Neural cell (in vitro differentiated cells): ENCODE measurements around the gene BCL6. TPM values are rescaled to one million over a fixed set of nuclear protein-coding genes. Genes with fewer than 3 reads are reported as not detected.

Source experiments
- H2AFZ ChIP-seq: fragments of 200-600, 300-800 bp; sonication (generic), shearing (Covaris generic); 2 replicates; pipeline ENCODE4 v1.6.0; 2014; ENCODE audit warnings: low read depth, mild to moderate bottlenecking, antibody characterized with exemption, low read length, moderate library complexity
- H3F3A ChIP-seq: fragments of 200-600 bp; shearing (Covaris generic); 2 replicates; pipeline ENCODE4 v1.6.1; 2016; ENCODE audit warnings: mild to moderate bottlenecking, moderate library complexity, mixed read lengths, antibody characterized with exemption, low read length; ENCODE audit not compliant: insufficient read depth, poor library complexity, severe bottlenecking
- H3K27ac ChIP-seq: fragments of 200-600, 300-800 bp; sonication (generic), shearing (Covaris generic); 2 replicates; pipeline ENCODE4 v1.5.1; 2014; ENCODE audit warnings: mild to moderate bottlenecking, low read length, moderate library complexity
- H3K27me3 ChIP-seq: fragments of 300-800, 200-600 bp; sonication (generic), shearing (Covaris generic); 2 replicates; pipeline ENCODE4 v1.6.0; 2014; ENCODE audit warnings: mild to moderate bottlenecking, low read depth, low read length, moderate library complexity; ENCODE audit not compliant: insufficient read depth
- H3K36me3 ChIP-seq: fragments of 300-800, 200-600 bp; sonication (generic), shearing (Covaris generic); 2 replicates; pipeline ENCODE4 v1.5.1; 2014; ENCODE audit warnings: mild to moderate bottlenecking, antibody characterized with exemption, low read length, moderate library complexity; ENCODE audit not compliant: insufficient read depth
- H3K4me2 ChIP-seq: fragments of 300-800, 200-600 bp; sonication (generic), shearing (Covaris generic); 2 replicates; pipeline ENCODE4 v1.6.0; 2014; ENCODE audit warnings: mild to moderate bottlenecking, low read length
- H3K4me3 ChIP-seq: fragments of 300-800, 200-600 bp; sonication (generic), shearing (Covaris generic); 2 replicates; pipeline ENCODE4 v1.5.1; 2014; ENCODE audit warnings: mild to moderate bottlenecking, low read length, moderate library complexity
- H3K79me2 ChIP-seq: fragments of 200-600 bp; shearing (Covaris generic); replicated peaks from 2 replicates; pipeline ENCODE4 v1.6.0; 2014; ENCODE audit warnings: mild to moderate bottlenecking, low read length, moderate library complexity; ENCODE audit not compliant: insufficient read depth
- H3K9ac ChIP-seq: fragments of 300-800, 200-600 bp; sonication (generic), shearing (Covaris generic); 2 replicates; pipeline ENCODE4 v1.6.1; 2016; ENCODE audit warnings: mild to moderate bottlenecking, low read length, mixed read lengths
- H3K9me2 ChIP-seq: fragments of 200-600 bp; shearing (Covaris generic); 2 replicates; pipeline ENCODE4 v1.6.1; 2016; ENCODE audit warnings: mild to moderate bottlenecking, low read length, mixed read lengths; ENCODE audit not compliant: insufficient read depth
- H3K9me3 ChIP-seq: fragments of 200-600, 300-800 bp; sonication (generic), shearing (Covaris generic); 2 replicates; pipeline ENCODE4 v1.6.1; 2016; ENCODE audit warnings: mild to moderate bottlenecking, mixed run types, low read length, moderate library complexity, mixed read lengths
- H4K20me1 ChIP-seq: fragments of 200-600 bp; shearing (Covaris generic); 2 replicates; pipeline ENCODE4 v1.6.1; 2016; ENCODE audit warnings: mild to moderate bottlenecking, mixed run types; ENCODE audit not compliant: insufficient read depth
- EP300 ChIP-seq: fragments of 450-650 bp; conservative IDR thresholded peaks from 2 replicates; pipeline ENCODE4 v1.6.1; 2014; ENCODE audit warnings: antibody characterized with exemption, mild to moderate bottlenecking, moderate library complexity; ENCODE audit not compliant: poor library complexity, severe bottlenecking
- EZH2 ChIP-seq: fragments of 200-600, 300-800 bp; shearing (Covaris generic), sonication (generic); IDR thresholded peaks from 2 replicates; pipeline ENCODE4 v1.6.1; 2014; ENCODE audit warnings: antibody characterized with exemption, low read length, borderline replicate concordance, mild to moderate bottlenecking; ENCODE audit not compliant: insufficient read depth, poor library complexity, severe bottlenecking
- MXI1 ChIP-seq: fragments of 450-650 bp; conservative IDR thresholded peaks from 2 replicates; pipeline ENCODE4 v1.6.1; 2014; ENCODE audit warnings: antibody characterized with exemption, mild to moderate bottlenecking; ENCODE audit not compliant: poor library complexity, severe bottlenecking
- POLR2AphosphoS5 ChIP-seq: IDR thresholded peaks from 2 replicates; pipeline ENCODE4 v1.6.1; 2012
- RAD21 ChIP-seq: fragments of 450-650 bp; conservative IDR thresholded peaks from 2 replicates; pipeline ENCODE4 v1.6.1; 2014; ENCODE audit warnings: antibody characterized with exemption, mild to moderate bottlenecking, moderate library complexity
- SMC3 ChIP-seq: fragments of 450-650 bp; conservative IDR thresholded peaks from 2 replicates; pipeline ENCODE4 v1.6.1; 2014; ENCODE audit warnings: antibody characterized with exemption, mild to moderate bottlenecking, moderate library complexity; ENCODE audit not compliant: poor library complexity
- TAF1 ChIP-seq: IDR thresholded peaks from 2 replicates; pipeline ENCODE4 v1.6.1; 2012; ENCODE audit warnings: low read depth
- polyA plus RNA-seq: library from polyadenylated mRNA; depleted of rRNA; stranded (reverse); fragments of >200 nt; gene quantifications from 2 replicates; pipeline ENCODE4 v1.2.3, GENCODE V29; 2014
- TF ChIP-seq, protein P1 (sequence below): IDR thresholded peaks from 2 replicates; pipeline ENCODE4 v1.6.1; 2012; ENCODE audit warnings: borderline replicate concordance
- TF ChIP-seq, protein P2 (sequence below): fragments of 450-650 bp; IDR thresholded peaks from 2 replicates; pipeline ENCODE4 v1.5.1; 2014; ENCODE audit warnings: antibody characterized with exemption, mild to moderate bottlenecking, moderate library complexity; ENCODE audit not compliant: poor library complexity, severe bottlenecking

The BCL6 gene
- polyA plus RNA-seq, 1 donor from 2014 or later = 5.2 TPM

DNA sequence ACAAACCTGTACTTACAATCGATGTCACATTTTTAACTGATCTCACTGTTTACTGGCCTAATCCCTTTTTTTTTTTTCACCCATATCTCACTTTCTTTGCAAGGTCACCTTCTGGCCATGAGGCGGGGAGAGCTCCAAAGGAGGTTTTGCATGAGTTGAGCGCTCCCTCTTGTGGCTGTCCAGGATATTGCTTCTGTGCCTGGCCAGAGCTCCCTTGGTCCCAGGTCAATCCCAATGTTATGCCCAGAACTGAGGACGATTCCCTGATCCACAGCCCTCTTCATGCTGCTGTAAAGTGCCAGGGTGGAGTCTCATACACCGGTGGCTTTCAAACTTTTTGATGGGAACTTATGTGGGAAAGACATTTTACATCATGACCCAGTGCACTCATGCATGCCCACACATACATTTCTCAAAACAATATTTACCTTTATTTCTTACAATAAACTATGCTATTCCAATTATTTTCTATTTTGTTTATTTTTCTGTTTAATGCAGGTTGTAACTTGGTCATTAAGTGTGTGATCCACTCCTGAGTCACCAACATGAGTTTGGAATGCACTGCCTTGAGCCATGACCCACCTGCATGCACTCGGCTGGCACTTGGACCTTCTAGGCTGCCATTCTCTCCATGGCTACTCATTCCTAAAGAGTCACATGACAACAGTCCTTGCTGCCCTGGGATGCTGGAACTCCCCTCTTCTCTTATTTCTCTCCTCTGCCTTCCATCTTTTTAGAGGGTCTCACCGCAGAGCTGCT, 65.5 kb downstream of the BCL6 start:
- H2AFZ ChIP-seq = no peak overlapping the region
- TF ChIP-seq, protein P1, sequence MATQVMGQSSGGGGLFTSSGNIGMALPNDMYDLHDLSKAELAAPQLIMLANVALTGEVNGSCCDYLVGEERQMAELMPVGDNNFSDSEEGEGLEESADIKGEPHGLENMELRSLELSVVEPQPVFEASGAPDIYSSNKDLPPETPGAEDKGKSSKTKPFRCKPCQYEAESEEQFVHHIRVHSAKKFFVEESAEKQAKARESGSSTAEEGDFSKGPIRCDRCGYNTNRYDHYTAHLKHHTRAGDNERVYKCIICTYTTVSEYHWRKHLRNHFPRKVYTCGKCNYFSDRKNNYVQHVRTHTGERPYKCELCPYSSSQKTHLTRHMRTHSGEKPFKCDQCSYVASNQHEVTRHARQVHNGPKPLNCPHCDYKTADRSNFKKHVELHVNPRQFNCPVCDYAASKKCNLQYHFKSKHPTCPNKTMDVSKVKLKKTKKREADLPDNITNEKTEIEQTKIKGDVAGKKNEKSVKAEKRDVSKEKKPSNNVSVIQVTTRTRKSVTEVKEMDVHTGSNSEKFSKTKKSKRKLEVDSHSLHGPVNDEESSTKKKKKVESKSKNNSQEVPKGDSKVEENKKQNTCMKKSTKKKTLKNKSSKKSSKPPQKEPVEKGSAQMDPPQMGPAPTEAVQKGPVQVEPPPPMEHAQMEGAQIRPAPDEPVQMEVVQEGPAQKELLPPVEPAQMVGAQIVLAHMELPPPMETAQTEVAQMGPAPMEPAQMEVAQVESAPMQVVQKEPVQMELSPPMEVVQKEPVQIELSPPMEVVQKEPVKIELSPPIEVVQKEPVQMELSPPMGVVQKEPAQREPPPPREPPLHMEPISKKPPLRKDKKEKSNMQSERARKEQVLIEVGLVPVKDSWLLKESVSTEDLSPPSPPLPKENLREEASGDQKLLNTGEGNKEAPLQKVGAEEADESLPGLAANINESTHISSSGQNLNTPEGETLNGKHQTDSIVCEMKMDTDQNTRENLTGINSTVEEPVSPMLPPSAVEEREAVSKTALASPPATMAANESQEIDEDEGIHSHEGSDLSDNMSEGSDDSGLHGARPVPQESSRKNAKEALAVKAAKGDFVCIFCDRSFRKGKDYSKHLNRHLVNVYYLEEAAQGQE = no peak
- peak; percentile 97 for TF ChIP-seq SMC3
- TF ChIP-seq MXI1 = no peak
- TF ChIP-seq POLR2AphosphoS5 = no peak
- TF ChIP-seq RAD21 = peak; percentile 94
- no peak for TF ChIP-seq EP300
- TF ChIP-seq, protein P2, sequence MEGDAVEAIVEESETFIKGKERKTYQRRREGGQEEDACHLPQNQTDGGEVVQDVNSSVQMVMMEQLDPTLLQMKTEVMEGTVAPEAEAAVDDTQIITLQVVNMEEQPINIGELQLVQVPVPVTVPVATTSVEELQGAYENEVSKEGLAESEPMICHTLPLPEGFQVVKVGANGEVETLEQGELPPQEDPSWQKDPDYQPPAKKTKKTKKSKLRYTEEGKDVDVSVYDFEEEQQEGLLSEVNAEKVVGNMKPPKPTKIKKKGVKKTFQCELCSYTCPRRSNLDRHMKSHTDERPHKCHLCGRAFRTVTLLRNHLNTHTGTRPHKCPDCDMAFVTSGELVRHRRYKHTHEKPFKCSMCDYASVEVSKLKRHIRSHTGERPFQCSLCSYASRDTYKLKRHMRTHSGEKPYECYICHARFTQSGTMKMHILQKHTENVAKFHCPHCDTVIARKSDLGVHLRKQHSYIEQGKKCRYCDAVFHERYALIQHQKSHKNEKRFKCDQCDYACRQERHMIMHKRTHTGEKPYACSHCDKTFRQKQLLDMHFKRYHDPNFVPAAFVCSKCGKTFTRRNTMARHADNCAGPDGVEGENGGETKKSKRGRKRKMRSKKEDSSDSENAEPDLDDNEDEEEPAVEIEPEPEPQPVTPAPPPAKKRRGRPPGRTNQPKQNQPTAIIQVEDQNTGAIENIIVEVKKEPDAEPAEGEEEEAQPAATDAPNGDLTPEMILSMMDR = peak; percentile 94
- no peak for TF ChIP-seq TAF1
- TF ChIP-seq EZH2 = no peak

DNA sequence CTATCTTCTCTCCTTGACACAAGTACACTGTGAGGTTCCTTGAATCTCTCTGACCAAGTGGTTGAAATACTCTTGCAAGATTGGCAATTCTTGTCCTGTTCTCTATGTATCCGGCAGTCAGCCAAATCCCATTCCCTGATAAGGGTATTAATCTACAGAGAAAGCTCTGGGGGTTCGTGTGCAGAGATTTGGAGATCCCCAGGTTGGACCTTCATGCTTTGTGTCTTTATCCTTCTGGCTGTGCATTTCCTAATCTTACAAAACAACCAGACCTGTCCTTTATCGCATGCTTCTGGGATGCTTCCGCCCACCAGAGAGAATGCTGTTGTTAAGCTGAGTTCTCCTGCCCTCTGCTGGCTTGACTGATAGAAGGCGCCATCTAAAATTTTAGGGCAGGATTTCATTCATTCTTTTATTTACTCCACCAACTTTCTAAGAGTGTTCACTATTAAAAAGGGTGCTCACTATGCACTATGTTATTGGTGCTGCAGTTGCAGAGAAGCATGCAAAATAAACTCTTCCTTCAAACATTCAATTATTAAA, 66.5 kb downstream of the BCL6 start:
- Histone ChIP-seq H3K27me3 (peaks cover 7% of the 10 kb centered on the region), H3K4me2 (no peak overlapping the region), H3F3A (no peaks in the 10 kb centered on the region), H3K9me3 (no peaks in the 10 kb centered on the region), H3K9ac (no peak overlapping the region), H3K4me3 (no peak overlapping the region), H3K36me3 (no peaks in the 10 kb centered on the region), H4K20me1 (no peaks in the 10 kb centered on the region), H3K27ac (no peak overlapping the region), H2AFZ (no peak overlapping the region), H3K9me2 (no peaks in the 10 kb centered on the region), H3K79me2 (no peaks in the 10 kb centered on the region)
- TF ChIP-seq EZH2 (no peak), RAD21 (peak; percentile 93), EP300 (no peak), TAF1 (no peak), MXI1 (no peak), SMC3 (peak; percentile 97)
- TF ChIP-seq, protein P1 = no peak
- TF ChIP-seq, protein P2 = peak; percentile 86

More for the DNA sequence above, 65.5 kb downstream of the BCL6 start:
- Histone ChIP-seq H3K9ac (no peak overlapping the region), H3K4me2 (no peak overlapping the region), H3K9me2 (no peaks in the 10 kb centered on the region), H3F3A (no peaks in the 10 kb centered on the region), H3K36me3 (no peaks in the 10 kb centered on the region), H3K27me3 (peaks cover 1% of the 10 kb centered on the region), H3K79me2 (no peaks in the 10 kb centered on the region), H3K27ac (no peak overlapping the region), H3K4me3 (no peak overlapping the region), H4K20me1 (no peaks in the 10 kb centered on the region), H3K9me3 (no peaks in the 10 kb centered on the region)
